HL-60 (cell line): ENCODE data around the gene DARS1.

ENCODE experiments used
- POLR2AphosphoS5 ChIP-seq: IDR thresholded peaks from 2 replicates; pipeline ENCODE4 v1.6.1; 2012; ENCODE audit warnings: low read depth
- TF ChIP-seq, protein P1 (sequence below): IDR thresholded peaks from one replicate; pipeline ENCODE4 v1.5.1; 2011; ENCODE audit warnings: low read length, control low read depth, inconsistent platforms; ENCODE audit not compliant: insufficient read depth
- TF ChIP-seq, protein P2 (sequence below): IDR thresholded peaks from 2 replicates; pipeline ENCODE4 v1.6.1; 2012; ENCODE audit warnings: low read depth; ENCODE audit not compliant: insufficient replicate concordance

DNA sequence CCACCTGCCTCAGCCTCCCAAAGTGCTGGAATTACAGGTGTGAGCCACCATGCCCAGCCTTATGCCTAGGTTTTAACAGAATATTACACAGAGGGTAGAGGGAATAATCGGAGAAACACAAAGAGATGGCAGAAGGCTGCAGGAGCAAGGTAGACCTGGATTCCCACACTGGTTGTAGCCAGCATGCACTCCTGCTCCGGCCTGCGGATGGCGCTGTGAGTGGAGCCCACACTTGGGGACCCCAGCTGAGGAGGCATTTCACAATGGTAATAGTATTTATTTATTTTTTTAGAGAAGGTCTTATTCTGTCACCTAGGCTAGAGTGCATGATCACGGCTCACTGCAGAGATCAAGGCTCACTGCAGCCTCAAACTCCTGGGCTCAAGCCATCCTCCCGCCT, 38.8 kb upstream of the DARS1 start:
- TF ChIP-seq, protein P1, sequence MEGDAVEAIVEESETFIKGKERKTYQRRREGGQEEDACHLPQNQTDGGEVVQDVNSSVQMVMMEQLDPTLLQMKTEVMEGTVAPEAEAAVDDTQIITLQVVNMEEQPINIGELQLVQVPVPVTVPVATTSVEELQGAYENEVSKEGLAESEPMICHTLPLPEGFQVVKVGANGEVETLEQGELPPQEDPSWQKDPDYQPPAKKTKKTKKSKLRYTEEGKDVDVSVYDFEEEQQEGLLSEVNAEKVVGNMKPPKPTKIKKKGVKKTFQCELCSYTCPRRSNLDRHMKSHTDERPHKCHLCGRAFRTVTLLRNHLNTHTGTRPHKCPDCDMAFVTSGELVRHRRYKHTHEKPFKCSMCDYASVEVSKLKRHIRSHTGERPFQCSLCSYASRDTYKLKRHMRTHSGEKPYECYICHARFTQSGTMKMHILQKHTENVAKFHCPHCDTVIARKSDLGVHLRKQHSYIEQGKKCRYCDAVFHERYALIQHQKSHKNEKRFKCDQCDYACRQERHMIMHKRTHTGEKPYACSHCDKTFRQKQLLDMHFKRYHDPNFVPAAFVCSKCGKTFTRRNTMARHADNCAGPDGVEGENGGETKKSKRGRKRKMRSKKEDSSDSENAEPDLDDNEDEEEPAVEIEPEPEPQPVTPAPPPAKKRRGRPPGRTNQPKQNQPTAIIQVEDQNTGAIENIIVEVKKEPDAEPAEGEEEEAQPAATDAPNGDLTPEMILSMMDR = no peak
- TF ChIP-seq, protein P2, sequence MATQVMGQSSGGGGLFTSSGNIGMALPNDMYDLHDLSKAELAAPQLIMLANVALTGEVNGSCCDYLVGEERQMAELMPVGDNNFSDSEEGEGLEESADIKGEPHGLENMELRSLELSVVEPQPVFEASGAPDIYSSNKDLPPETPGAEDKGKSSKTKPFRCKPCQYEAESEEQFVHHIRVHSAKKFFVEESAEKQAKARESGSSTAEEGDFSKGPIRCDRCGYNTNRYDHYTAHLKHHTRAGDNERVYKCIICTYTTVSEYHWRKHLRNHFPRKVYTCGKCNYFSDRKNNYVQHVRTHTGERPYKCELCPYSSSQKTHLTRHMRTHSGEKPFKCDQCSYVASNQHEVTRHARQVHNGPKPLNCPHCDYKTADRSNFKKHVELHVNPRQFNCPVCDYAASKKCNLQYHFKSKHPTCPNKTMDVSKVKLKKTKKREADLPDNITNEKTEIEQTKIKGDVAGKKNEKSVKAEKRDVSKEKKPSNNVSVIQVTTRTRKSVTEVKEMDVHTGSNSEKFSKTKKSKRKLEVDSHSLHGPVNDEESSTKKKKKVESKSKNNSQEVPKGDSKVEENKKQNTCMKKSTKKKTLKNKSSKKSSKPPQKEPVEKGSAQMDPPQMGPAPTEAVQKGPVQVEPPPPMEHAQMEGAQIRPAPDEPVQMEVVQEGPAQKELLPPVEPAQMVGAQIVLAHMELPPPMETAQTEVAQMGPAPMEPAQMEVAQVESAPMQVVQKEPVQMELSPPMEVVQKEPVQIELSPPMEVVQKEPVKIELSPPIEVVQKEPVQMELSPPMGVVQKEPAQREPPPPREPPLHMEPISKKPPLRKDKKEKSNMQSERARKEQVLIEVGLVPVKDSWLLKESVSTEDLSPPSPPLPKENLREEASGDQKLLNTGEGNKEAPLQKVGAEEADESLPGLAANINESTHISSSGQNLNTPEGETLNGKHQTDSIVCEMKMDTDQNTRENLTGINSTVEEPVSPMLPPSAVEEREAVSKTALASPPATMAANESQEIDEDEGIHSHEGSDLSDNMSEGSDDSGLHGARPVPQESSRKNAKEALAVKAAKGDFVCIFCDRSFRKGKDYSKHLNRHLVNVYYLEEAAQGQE = no peak
- no peak for TF ChIP-seq POLR2AphosphoS5
